HG03354 (cell line): ENCODE data around the gene TNS1.

Experiments used
- ATAC-seq: cut with Tn5 transposase; IDR thresholded peaks from one replicate; pipeline ENCODE4 v1.9.1; 2021; ENCODE audit warnings: mild to moderate bottlenecking; ENCODE audit not compliant: unreplicated experiment, poor library complexity, severe bottlenecking

Gene TNS1

GRCh38 chr2:217968023-217968422, 34.8 kb downstream of the TNS1 start:
- no peak for ATAC-seq

- no peak for ATAC-seq
Observed at GRCh38 chr2:217966423-217967070, 36.2 kb downstream of the TNS1 start.

GRCh38 chr2:217964275-217965161, 38.3 kb downstream of the TNS1 start:
- no peak for ATAC-seq

- ATAC-seq, result no peak
Observed at GRCh38 chr2:217960351-217960750, 42.4 kb downstream of the TNS1 start.

GRCh38 chr2:217959723-217960122, 43.1 kb downstream of the TNS1 start:
- no peak for ATAC-seq

- ATAC-seq, result no peak
Observed at GRCh38 chr2:217958884-217959225, 43.9 kb downstream of the TNS1 start.

GRCh38 chr2:217958206-217958883, 44.5 kb downstream of the TNS1 start:
- ATAC-seq, result no peak

GRCh38 chr2:217956586-217957457, 46.0 kb downstream of the TNS1 start:
- no peak for ATAC-seq

- no peak for ATAC-seq
Observed at GRCh38 chr2:217955881-217956493, 46.8 kb downstream of the TNS1 start.

- no peak for ATAC-seq
Observed at GRCh38 chr2:217954971-217955740, 47.6 kb downstream of the TNS1 start.

GRCh38 chr2:217954469-217954868, 48.3 kb downstream of the TNS1 start:
- ATAC-seq, result no peak

GRCh38 chr2:217954051-217954450, 48.7 kb downstream of the TNS1 start:
- ATAC-seq, result no peak

- no peak for ATAC-seq
Observed at GRCh38 chr2:217953531-217953932, 49.3 kb downstream of the TNS1 start.

GRCh38 chr2:217953011-217953481, 49.7 kb downstream of the TNS1 start:
- no peak for ATAC-seq

- ATAC-seq, result no peak
Observed at GRCh38 chr2:217952409-217952808, 50.4 kb downstream of the TNS1 start.

- ATAC-seq, result no peak
Observed at GRCh38 chr2:217951521-217952247, 51.1 kb downstream of the TNS1 start.

GRCh38 chr2:217951091-217951490, 51.7 kb downstream of the TNS1 start:
- ATAC-seq, result no peak

GRCh38 chr2:217950401-217950871, 52.4 kb downstream of the TNS1 start:
- ATAC-seq, result no peak
